Hematopoietic multipotent progenitor cell treated with erythropoietin and hydrocortisone succinate and interleukin-3 and kit ligand, for 6 days (in vitro differentiated cells): ENCODE measurements around the gene FLT1.

Experiments
- DNase-seq: peaks from one replicate; pipeline ENCODE4 v3.0.0-alpha.2; 2015

The FLT1 gene

DNA sequence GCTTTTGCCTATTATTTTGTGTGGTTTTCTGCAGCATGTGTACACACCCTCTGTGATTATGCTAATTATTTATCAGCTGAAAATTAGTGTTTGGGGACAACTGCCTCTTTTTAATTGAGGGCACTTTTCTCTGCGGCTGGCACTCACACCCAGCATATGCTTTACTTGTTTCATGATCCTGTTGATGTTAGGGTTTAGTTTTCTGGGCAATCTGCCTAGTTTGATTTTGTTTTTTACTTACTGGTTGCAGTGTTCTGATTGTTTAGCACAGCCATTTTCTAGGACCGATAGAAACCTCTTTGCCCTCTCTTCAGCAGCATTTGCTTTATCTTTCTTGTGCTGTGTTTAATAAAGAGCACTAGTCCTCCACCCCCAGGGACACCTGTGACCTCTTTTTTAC, 195.0 kb downstream of the FLT1 start:
- DNase-seq = no peak

DNA sequence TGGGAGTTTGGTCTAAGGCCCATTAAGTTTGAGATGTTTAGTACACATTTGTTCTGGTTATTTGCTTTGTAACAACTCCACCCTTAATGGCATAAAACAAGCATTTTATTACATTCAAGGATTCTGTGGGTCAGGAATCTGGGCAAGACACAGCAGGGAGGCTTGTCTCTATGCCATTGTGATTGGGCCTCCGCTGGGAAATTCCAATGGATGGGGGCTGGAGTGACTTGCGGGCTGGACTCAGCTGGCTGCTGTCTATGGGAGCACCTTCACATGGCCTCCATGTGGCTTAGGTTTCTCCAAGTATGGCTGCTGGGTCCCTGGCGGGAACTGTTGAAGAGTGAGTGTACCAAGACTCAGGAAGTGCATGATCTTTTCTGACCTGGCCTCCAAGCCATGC, 197.6 kb downstream of the FLT1 start:
- no peak for DNase-seq

DNA sequence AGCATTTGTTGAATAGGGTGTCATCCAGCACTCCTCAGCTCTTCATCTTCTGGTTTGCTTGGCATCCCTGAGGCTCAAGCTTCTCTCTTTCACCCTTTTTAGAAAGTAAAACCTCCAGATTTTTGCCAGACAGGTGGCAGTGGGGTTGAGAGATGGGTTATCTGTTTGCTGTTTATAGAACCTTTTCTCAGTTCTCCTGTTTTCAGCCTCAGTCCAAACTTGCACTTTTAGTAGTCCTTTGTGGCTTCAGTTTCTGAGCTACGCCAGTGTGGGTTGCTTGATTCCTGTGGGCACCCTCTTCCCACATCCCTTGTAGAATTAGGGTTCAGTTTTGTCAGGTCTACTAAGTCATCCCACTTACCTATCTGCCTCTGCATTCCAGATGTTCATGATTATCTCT, 208.7 kb downstream of the FLT1 start:
- no peak for DNase-seq

DNA sequence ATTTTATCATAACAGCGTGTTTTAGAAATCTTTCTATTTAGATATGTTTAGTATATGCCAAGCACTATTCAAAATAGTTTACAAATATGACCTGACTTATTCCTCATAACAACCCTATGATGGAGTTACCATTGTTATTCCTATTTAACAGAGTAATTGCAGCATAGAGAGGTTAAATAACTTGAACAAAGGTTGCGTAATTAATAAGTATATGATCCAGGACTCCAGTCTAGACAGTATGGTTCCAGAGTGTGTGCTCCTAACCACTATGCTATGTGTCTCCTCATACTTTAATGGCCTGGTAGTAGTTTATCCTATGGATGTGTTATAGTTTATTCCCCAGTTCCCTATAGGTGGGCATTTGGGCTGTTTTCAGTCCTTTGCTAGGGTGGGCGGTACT, 211.3 kb downstream of the FLT1 start:
- no peak for DNase-seq

DNA sequence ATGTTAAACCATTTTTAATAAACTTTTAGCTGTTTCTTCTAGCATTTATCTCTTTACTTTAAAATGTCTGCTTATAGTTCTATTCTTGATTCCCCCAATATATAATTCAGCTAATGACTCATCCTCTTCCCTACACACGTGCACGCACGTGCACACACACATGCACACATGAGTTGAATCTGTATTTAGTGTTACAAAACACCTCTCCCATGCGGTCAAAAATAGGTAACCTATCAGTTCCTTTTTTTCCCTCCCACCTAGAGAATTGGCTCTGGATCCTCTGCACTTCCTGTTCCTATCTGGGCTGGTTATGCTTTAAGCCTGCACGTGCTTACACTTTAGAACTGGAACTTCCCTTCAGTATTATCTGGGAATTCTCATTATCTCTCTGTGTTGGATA, 212.5 kb downstream of the FLT1 start:
- DNase-seq = peak; percentile 10

DNA sequence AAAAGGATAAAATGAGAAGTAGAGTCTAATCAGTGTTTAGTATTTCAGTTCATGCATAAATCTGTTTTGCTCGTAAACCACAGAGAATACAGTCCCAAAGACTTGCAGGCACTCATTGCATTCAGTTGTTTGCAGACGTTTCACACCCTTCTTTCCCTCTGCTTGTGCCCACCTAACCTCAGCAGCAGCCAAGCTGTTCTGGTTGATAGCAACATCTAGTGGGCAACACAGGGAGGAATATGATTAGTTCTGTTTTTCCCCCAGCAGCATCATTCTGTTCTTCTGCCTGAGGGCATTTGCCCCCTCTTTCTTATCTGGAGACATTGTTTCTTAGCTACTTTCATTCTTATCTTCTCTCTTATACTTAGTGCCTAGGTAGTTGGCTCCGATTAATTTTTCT, 221.0 kb downstream of the FLT1 start:
- DNase-seq = peak; percentile 63

DNA sequence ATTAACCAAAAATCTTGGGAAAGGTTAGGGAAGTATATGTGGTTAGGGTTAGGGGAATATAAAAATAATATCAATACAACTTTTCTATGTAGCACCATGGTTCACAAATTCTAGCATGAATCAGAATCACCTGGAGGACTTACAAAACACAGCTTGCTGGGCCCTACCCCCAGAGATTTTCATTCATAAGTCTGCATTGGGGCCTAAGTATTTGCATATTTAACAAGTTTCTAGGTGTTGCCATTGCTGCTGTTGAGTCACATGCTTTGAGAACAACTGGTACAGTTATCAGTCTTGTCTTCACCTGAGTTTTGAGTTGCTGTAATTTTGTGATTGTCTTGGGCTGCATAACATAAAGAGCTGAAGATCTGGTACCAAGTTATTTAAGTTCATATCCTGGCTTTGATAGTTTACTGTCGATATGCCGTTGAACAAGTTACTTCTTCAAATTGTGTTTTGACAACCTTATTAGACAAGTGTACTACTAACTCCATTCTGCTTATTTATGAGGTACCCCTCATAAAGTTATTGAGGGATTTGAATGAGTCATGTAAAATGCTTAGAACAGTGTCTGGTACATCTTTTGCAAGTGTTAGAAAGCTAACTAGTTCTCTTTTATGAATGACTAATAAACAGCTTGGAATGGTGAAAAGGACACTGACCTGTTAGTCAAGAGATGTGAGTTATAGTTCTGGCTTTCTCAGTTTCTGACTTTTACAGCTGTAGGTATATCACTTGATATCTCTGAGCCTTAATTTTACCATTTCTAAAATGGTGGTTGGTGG, 223.7 kb downstream of the FLT1 start:
- no peak for DNase-seq

DNA sequence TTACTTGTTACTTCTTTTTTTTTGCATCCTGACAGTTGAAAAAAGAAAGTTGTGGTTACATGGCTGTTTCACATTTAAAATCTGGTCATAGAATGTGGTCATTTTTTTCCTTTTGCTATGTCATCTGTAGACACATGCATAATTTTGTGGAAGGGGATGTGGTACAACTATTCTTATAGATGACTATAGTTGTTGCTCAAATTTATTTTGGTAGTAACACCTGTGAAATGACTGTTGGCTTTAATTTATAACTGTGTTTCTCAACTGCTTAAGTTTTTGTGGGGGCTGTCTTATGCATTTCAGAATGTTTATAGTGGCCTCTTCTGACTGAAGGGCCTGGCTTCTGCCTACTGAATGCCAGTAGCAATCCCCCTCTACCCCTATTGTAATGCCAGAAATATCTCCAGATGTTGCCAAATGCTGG, 226.1 kb downstream of the FLT1 start:
- DNase-seq = peak; percentile 74

DNA sequence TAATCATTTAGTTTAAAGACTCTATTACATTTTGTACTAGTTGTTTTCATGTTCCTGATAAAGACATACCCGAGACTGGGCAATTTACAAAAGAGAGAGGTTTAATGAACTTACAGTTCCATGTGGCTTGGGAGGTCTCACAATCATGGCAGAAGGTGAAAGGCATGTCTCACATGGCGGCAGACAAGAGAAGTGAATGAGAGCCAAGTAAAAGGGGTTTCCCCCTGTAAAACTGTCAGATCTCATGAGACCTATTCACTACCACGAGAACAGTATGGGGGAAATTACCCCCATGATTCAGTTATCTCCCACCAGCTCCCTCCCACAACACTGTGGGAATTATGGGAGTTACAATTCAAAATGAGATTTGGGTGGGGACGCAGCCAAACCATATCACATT, 227.4 kb downstream of the FLT1 start:
- no peak for DNase-seq

DNA sequence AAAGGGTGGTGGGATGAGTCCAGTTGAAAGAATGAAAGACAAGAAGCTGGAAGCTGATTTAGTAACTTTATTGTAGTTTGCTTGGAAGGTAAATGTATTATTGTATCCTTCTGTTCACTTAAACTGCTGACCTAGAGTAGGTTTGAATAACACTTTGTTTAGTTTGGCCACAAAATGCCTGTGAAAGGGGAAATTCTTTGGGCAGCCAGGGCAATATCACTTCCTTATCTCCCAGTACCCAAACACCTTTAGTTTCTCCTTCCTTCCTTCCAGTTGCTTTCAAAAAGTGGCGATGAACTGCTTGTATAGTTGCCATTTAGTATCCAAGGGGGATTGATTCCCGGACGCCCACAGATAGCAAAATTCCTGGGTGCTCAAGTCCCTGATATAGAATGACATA, 236.5 kb downstream of the FLT1 start:
- peak; percentile 18 for DNase-seq

DNA sequence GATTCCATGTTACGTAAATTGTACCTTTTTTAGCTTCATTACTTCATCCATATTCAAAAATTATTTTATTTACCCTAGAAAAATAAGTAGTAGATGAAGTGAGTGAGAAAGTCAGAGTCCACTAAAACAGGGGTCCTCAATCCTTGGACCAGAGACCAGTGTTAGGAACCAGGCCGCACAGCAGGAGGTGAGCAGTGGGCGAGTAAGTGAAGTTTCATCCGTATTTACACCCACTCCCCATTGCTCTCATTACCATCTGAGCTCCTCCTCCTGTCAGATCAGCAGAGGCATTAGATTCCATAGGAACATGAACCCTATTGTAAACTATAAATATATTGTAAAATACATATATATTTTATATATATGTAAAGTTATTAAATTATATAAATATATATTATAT, 237.6 kb downstream of the FLT1 start:
- DNase-seq = no peak

DNA sequence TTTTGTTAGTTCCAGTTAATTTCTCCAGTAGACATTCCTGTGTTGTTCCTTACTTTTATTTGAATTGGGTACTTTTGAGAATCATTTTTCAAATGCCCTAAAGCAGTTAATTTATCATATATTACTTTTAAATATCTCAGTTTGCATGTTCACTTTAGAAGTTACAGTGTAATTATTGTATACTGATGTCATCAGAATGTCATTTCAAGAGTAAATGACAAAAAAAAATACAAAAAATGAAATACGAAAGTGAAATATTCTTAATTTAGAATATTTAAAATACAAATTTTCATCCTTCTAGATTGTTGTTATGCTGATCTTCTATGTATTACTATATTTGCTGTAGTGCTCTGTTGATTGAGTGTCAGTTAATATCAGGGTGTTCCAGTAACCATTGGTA, 242.4 kb downstream of the FLT1 start:
- no peak for DNase-seq

DNA sequence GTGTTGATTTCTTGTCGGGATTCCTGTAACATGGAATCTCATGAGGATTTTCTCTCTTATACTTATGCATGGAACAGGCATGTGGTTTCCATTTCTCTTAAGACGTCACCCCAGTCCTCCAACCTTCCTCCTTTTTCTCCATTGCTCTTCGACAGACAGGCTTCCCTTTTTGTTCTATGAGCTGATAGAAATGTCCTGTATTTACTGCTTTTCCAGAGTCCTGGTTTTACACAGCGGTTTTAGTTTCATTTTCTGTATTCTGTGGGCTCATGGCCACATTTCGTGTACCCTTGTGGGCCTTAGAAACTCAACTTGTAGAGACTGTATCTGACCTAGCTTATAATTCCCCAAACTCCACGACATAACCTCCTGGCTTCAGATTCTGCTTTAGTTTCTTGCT, 243.5 kb downstream of the FLT1 start:
- peak; percentile 30 for DNase-seq

DNA sequence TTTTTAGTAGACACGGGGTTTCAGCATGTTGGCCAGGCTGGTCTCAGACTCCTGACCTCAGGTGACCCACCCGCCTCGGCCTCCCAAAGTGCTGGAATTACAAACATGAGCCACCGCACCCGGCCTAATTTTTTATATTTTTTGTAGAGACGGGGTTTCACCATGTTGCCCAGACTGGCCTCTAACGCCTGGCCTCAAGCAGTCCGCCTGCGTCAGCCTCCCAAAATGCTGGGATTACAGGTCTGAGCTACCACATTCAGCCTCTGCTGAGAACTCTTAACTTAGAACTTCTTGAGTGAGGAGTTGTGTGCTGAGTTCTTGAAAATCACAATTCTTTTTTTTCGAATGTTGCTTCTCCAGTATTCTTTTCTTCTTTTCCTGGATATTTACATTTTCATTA, 244.4 kb downstream of the FLT1 start:
- DNase-seq = no peak
